B cell (primary cell): ENCODE measurements around the gene FGF10. TPM values are rescaled to one million over a fixed set of nuclear protein-coding genes. Genes with fewer than 3 reads are reported as not detected.

Experiments
- ATAC-seq: fragments of 200-7000 bp; cut with Tn5 transposase; one replicate; pipeline ENCODE4 v1.10.0; 2021; ENCODE audit warnings: low read depth, mild to moderate bottlenecking, moderate number of reproducible peaks, moderate library complexity
- CTCF ChIA-PET: fragments of 350-600 bp; sonication (Branson Sonifier 250); formaldehyde crosslinking; loops from one replicate; lab custom pipeline; 2021; ENCODE audit warnings: antibody characterized with exemption, inconsistent platforms; lab: Charles Lee
- POLR2A ChIA-PET: fragments of 350-600 bp; sonication (Branson Sonifier 250); formaldehyde crosslinking; loops from one replicate; lab custom pipeline; 2021; ENCODE audit warnings: antibody characterized with exemption; lab: Charles Lee
- DNase-seq: peaks from one replicate; pipeline ENCODE4 v3.0.0; 2013
- H2AFZ ChIP-seq: 2 replicates; pipeline ENCODE4 v1.6.1; 2012; ENCODE audit warnings: mild to moderate bottlenecking, low read depth, low read length; ENCODE audit not compliant: insufficient read depth, poor library complexity, severe bottlenecking
- H3K27ac ChIP-seq, 2 donors: 1 replicate in 1 of 2; 2 replicates in 1 of 2; pipeline ENCODE4 v1.5.1; 2012 to 2013; ENCODE audit warnings: low read length in 2 of 2, mild to moderate bottlenecking in 2 of 2, moderate library complexity in 1 of 2
- H3K27me3 ChIP-seq, 4 experiments: fragments of 200-600 bp in 1 of 4; sonication (generic) in 1 of 4; replicated peaks in 1 of 4; 1 replicate in 2 of 4; 2 replicates in 2 of 4; pipeline versions ENCODE4 v1.6.1 to v1.7.0; 2013 to 2016; ENCODE audit warnings: low read length in 3 of 4, mild to moderate bottlenecking in 2 of 4, mixed read lengths in 1 of 4, moderate library complexity in 1 of 4; ENCODE audit not compliant: insufficient read depth in 4 of 4, control insufficient read depth in 3 of 4; ENCODE audit errors: control extremely low read depth in 1 of 4
- H3K36me3 ChIP-seq, 2 experiments: replicated peaks in 1 of 2; 1 replicate in 1 of 2; 2 replicates in 1 of 2; pipeline versions ENCODE4 v1.6.1 to v1.7.1; 2013; ENCODE audit warnings: low read length in 1 of 2; ENCODE audit not compliant: insufficient read depth in 2 of 2, control insufficient read depth in 1 of 2; ENCODE audit errors: control extremely low read depth in 1 of 2, extremely low read depth in 1 of 2
- H3K4me1 ChIP-seq, 2 donors: fragments of 200-600 bp in 1 of 2; sonication (generic) in 1 of 2; 1 replicate in 1 of 2; 2 replicates in 1 of 2; pipeline versions ENCODE4 v1.5.1 to v1.6.1; 2013 to 2017; ENCODE audit warnings: low read length in 2 of 2; ENCODE audit not compliant: control insufficient read depth in 2 of 2, insufficient read depth in 2 of 2
- H3K4me2 ChIP-seq: replicated peaks from 2 replicates; pipeline ENCODE3; 2012; ENCODE audit warnings: mild to moderate bottlenecking, low read depth, low read length; ENCODE audit not compliant: poor library complexity, severe bottlenecking
- H3K4me3 ChIP-seq, 5 experiments: fragments of 200-600 bp in 1 of 5; sonication (generic) in 1 of 5; 1 replicate in 3 of 5; 2 replicates in 2 of 5; pipeline versions ENCODE4 v1.5.1 to v1.7.0; 2011 to 2016; ENCODE audit warnings: low read length in 4 of 5, mild to moderate bottlenecking in 4 of 5, low read depth in 2 of 5, control low read depth in 1 of 5, moderate library complexity in 1 of 5; ENCODE audit not compliant: insufficient read depth in 1 of 5; ENCODE audit errors: control extremely low read depth in 1 of 5, extremely low read depth in 1 of 5
- H3K79me2 ChIP-seq: fragments of 200-600 bp; sonication (generic); one replicate; pipeline ENCODE4 v1.6.0; 2016; ENCODE audit warnings: low read length; ENCODE audit not compliant: control insufficient read depth, insufficient read depth
- H3K9ac ChIP-seq: fragments of 200-600 bp; sonication (generic); 2 replicates; pipeline ENCODE4 v1.6.1; 2017; ENCODE audit warnings: mild to moderate bottlenecking, low read length, moderate library complexity
- H3K9me3 ChIP-seq, 3 donors: one replicate each; pipeline versions ENCODE4 v1.6.1 to v1.7.1; 2013; ENCODE audit warnings: low read length in 2 of 3; ENCODE audit not compliant: control insufficient read depth in 2 of 3, insufficient read depth in 1 of 3; ENCODE audit errors: control extremely low read depth in 1 of 3
- H4K20me1 ChIP-seq: 2 replicates; pipeline ENCODE4 v1.6.0; 2012; ENCODE audit warnings: mild to moderate bottlenecking, low read length; ENCODE audit not compliant: insufficient read depth, control insufficient read depth, poor library complexity, severe bottlenecking
- H3K27ac Mint-ChIP-seq: one replicate; pipeline ENCODE4 v1.8.0; 2021; ENCODE audit warnings: mixed read lengths
- H3K27me3 Mint-ChIP-seq: one replicate; pipeline ENCODE4 v1.8.0; 2021; ENCODE audit warnings: mixed read lengths
- H3K4me1 Mint-ChIP-seq: one replicate; pipeline ENCODE4 v1.8.0; 2021; ENCODE audit warnings: mixed read lengths
- H3K4me3 Mint-ChIP-seq: one replicate; pipeline ENCODE4 v1.8.0; 2021; ENCODE audit warnings: mixed read lengths
- H3K9me3 Mint-ChIP-seq: one replicate; pipeline ENCODE4 v1.8.0; 2022; ENCODE audit warnings: mixed read lengths; ENCODE audit not compliant: insufficient read depth
- CTCF ChIP-seq: fragments of 200-600 bp; IDR thresholded peaks from one replicate; pipeline ENCODE4 v1.8.0; 2022; ENCODE audit warnings: antibody characterized with exemption, mild to moderate bottlenecking
- EZH2 ChIP-seq: IDR thresholded peaks from 2 replicates; pipeline ENCODE4 v1.6.1; 2012; ENCODE audit warnings: borderline replicate concordance, low read depth, mild to moderate bottlenecking, moderate library complexity, low read length; ENCODE audit not compliant: insufficient read depth, poor library complexity, severe bottlenecking
- WGBS: methylation state at CpG from one replicate; pipeline ENCODE4 v1.1.5; 2013; ENCODE audit warnings: missing lambda C conversion rate; ENCODE audit not compliant: insufficient coverage; 5-methylcytosine and 5-hydroxymethylcytosine counted together
- intact Hi-C: fragments of 100-400 bp; cut with micrococcal nuclease; formaldehyde crosslinking; loops from one replicate; pipeline ENCODE4 v1.10.0; 2022
- polyA plus RNA-seq: library from polyadenylated mRNA; depleted of rRNA; stranded (reverse); fragments of >200 nt; gene quantifications from 2 replicates; pipeline ENCODE4 v1.2.3, GENCODE V29; 2012
- total RNA-seq, 2 donors: library from RNA; stranded (reverse); fragments of 120-200 nt in 1 of 2; gene quantifications; 1 replicate in 1 of 2; 2 replicates in 1 of 2; pipeline versions ENCODE4 v1.2.3 to v1.2.4, GENCODE V29; 2013 to 2022

FGF10 gene
- total and polyA plus RNA-seq, 2 donors (not counting 1 experiment from before 2014, with no cell fraction given): not detected

GRCh38 chr5:44266882-44267576 lies 122.2 kb downstream of the FGF10 start:
- H3K27me3 Mint-ChIP-seq: no peaks in the 10 kb centered on the region
- DNase-seq (no peak), ATAC-seq (no peak)
- Histone ChIP-seq H3K27ac (no peak overlapping the region), H3K4me2 (no peak overlapping the region), H3K36me3 (no peaks in the 10 kb centered on the region), H3K9ac (no peak overlapping the region), H3K27me3 (no peaks in the 10 kb centered on the region), H3K79me2 (no peaks in the 10 kb centered on the region), H3K4me1 (no peaks in the 10 kb centered on the region), H3K9me3 (no peaks in the 10 kb centered on the region), H3K4me3 (no peak overlapping the region), H4K20me1 (no peaks in the 10 kb centered on the region), H2AFZ (no peak overlapping the region)
- ChIA-PET CTCF (no interaction called here), POLR2A (no interaction called here)
- TF ChIP-seq EZH2 (no peak), CTCF (no peak)
- H3K4me1 Mint-ChIP-seq: no peaks in the 10 kb centered on the region
- H3K27ac Mint-ChIP-seq: no peak overlapping the region
- H3K4me3 Mint-ChIP-seq: no peak overlapping the region
- intact Hi-C loops: no loop called here
- WGBS: no CpG with 5 or more reads among the region's 2 CpGs
- H3K9me3 Mint-ChIP-seq: no peaks in the 10 kb centered on the region

GRCh38 chr5:44265713-44266112 lies 123.5 kb downstream of the FGF10 start:
- TF ChIP-seq CTCF: no peak
- no peak for TF ChIP-seq EZH2
- ATAC-seq (no peak), DNase-seq (no peak)
- Histone ChIP-seq H3K27ac (no peak overlapping the region), H3K36me3 (no peaks in the 10 kb centered on the region), H3K9me3 (no peaks in the 10 kb centered on the region), H2AFZ (no peak overlapping the region), H3K4me2 (no peak overlapping the region), H3K9ac (no peak overlapping the region), H4K20me1 (no peaks in the 10 kb centered on the region), H3K27me3 (no peaks in the 10 kb centered on the region), H3K79me2 (no peaks in the 10 kb centered on the region), H3K4me3 (no peak overlapping the region), H3K4me1 (no peaks in the 10 kb centered on the region)
- CTCF ChIA-PET: no interaction called here
- H3K4me1 Mint-ChIP-seq: no peaks in the 10 kb centered on the region
- POLR2A ChIA-PET: no interaction called here
- H3K4me3 Mint-ChIP-seq: no peak overlapping the region
- H3K27ac Mint-ChIP-seq: no peak overlapping the region
- H3K9me3 Mint-ChIP-seq: no peaks in the 10 kb centered on the region
- no peaks in the 10 kb centered on the region for H3K27me3 Mint-ChIP-seq
- intact Hi-C loops: no loop called here
